SKM-1 (cell line): ENCODE results near the gene PRKCE.
"Not testable (repeated sequence)": the region's sequence is repeated elsewhere in the genome, so short reads cannot be mapped to it uniquely, and the experiment has no call there.

Source experiments
- DNase-seq: peaks from one replicate; lab custom pipeline; 2025; ENCODE audit not compliant: unreplicated experiment; lab: John Stamatoyannopoulos, UW

The PRKCE gene

DNA sequence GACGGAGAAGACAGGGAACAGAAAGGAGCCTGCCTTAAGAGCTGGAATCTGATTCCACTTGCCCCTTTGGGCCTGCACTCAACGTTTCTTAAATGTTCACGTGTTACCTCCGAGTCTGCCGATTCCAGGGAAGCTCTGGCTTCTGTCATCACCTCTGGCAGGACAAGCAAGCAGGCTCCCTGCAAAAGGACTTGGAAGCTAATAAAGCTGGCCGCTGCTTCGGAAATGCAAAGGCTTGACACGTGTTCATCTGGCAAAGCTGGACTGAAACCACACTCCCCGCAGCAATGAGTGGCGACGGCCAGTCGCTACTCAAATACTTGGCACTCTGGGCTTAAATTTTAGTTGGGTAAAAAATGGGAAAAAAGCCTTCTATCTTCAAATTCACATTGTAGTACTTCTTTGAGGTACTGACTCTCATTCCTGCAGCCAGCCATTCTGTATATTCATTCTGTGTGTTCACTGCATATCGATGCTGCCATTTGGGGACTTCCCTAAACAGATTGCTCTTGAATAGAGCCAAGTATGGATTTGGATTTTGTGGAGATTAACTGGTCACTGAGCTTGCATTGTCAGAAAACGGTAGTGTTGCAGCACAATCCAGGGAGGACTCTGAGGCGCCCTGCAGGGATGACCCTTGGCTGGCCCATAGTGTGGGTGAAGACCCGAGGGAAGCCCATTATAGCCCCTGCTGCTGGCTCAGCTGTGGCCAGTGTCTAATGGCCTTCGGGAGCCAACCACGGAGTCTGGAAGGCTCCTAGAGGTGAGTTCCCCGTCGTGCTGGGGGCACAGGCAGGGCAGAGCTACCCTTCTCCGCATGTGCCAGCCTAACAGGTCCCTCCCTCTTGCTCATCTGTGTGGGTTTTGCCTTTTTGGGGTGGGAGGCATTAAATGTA, 231.5 kb downstream of the PRKCE start:
- no peak for DNase-seq

GRCh38 chr2:45883603-45884000, 232.1 kb downstream of the PRKCE start:
- DNase-seq = no peak

- peak; percentile 31 for DNase-seq
Measured at GRCh38 chr2:45884126-45884525, 232.7 kb downstream of the PRKCE start.

- DNase-seq = no peak
Measured at GRCh38 chr2:45885171-45885621, 233.7 kb downstream of the PRKCE start.

- DNase-seq = no peak
Measured at GRCh38 chr2:45886171-45886663, 234.7 kb downstream of the PRKCE start.

DNA sequence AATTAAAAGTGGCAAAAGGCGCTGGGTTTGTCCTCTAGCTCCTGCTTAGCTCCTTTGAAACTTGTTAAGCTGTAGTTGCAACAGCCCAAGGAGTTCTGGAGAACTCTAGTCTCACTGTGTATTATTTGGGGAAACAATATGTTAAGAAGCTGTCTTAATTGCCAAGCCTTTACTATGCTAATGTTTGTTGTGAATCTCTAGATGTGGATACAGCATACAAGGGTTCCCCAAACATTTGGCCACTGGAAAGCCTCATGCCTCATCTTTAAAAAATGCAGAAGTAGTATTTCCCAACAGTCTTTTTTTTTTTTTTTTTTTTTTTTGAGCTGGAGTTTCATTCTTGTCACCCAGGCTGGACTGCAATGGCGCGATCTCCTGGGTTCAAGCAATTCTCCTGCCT, 236.7 kb downstream of the PRKCE start:
- peak; percentile 34 for DNase-seq

GRCh38 chr2:45888641-45889040, 237.2 kb downstream of the PRKCE start:
- DNase-seq = no peak

GRCh38 chr2:45889053-45889452, 237.6 kb downstream of the PRKCE start:
- no peak for DNase-seq

- peak; percentile 74 for DNase-seq
Measured at GRCh38 chr2:45889620-45890370, 238.3 kb downstream of the PRKCE start.

- DNase-seq = not testable (repeated sequence)
Measured at GRCh38 chr2:45890371-45890646, 238.8 kb downstream of the PRKCE start.

- DNase-seq = no peak
Measured at GRCh38 chr2:45890819-45891218, 239.3 kb downstream of the PRKCE start.

- no peak for DNase-seq
Measured at GRCh38 chr2:45891719-45892424, 240.4 kb downstream of the PRKCE start.

GRCh38 chr2:45892425-45892745, 240.9 kb downstream of the PRKCE start:
- DNase-seq = no peak

GRCh38 chr2:45892757-45893156, 241.3 kb downstream of the PRKCE start:
- no peak for DNase-seq

DNA sequence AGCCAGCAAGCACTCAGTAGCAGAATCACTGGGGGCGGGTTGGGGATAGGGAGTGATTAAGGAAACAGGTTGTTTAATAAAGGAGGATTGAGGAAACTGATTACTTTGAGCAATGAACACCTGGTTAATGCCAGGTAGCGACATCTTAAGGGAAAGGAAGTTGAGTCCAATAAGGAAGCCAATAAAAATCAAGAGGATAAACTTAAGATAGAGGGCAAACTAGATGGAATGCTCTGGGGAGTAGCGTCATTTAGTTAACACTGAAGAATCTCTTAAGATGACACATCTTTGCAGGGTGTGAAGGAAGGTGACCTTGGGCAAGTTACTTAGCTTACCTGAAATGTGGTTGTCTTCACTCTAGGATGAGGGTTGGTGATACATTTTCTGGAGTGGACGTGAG, 242.7 kb downstream of the PRKCE start:
- DNase-seq = no peak

DNA sequence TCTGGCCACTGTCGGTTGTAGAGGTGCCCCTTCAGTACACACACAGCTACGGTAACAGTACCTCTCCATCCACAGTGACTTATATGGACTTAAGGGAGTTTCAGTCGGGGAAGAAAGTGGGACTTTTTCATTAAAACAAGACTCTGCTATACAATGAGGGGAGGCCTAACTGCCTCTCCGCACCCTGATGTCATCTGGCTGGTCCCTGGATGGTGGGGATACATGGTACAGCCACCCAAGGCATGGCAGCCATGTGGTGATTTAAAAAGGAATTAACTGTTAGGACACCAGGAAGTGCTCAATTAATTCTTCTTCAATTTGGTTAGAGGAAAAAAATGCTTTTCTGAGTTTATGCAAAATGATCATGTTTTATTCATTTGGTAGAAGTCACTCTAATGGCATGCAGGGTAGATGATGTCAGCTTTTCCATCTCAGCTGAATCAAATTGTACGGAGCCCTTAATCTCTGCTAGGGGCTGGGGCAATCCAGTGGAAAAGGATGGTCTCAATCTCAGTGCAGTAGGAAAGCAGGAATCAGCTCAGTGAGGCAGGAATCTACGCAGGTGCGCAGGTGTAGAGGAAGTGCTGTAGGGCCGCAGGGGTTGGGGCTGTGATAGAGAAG, 243.9 kb downstream of the PRKCE start:
- DNase-seq = no peak

- no peak for DNase-seq
Measured at GRCh38 chr2:45896311-45896710, 244.8 kb downstream of the PRKCE start.

DNA sequence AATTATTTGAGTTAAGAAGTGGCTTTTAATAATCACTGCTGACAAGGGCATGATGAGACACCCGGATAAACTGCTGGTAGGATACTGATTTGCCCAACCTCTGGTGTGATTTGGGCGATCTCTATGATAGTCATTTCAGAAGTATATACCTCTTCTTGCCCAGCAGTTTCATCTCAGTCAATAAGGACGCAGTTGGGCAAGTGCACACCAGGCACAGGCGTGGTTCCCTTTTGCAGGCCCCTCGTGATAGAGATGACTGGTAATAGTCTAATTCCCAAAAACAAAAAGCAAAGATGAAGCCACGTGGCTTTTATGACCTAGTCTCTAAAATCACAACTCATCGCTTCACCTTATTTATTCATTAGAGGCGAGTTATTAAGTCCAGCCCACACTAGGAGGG, 246.4 kb downstream of the PRKCE start:
- no peak for DNase-seq

DNA sequence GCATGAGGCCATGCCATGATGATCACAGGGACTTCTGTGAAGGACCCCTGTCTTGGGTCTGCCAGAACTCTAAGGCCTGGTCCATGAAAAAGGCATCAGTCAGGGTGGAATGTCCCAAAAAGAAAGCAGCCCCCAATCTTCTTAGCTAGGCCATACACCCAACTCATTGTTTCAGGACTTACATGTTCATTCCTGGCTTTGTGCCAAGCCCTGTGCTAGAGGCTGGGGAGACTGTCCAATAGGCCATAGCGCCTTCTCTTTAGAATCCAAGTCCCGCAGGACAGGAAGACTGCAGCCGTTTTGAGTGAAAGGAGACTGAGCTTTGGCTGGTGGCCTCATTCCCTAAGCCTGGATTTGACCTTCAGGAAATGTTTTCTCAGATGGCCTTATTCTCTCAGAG, 247.3 kb downstream of the PRKCE start:
- no peak for DNase-seq

DNA sequence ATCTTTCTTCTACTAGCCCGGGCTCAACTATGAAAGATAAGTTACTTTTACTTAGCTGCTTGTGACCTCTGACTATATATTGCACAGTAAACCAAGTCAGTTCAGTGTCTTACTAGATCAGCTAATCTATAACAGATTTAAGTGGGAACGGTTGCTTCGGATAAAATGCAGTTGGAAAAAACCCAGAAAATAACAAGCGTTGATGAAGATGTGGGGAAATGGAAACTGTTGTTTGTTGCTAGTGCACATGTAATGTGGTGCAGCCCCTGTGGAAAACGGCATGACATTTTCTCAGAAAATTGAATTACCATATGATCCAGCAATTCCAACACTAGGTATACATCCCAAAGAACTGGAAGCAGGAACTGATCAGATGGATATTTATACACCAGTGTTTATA, 248.5 kb downstream of the PRKCE start:
- DNase-seq = no peak

DNA sequence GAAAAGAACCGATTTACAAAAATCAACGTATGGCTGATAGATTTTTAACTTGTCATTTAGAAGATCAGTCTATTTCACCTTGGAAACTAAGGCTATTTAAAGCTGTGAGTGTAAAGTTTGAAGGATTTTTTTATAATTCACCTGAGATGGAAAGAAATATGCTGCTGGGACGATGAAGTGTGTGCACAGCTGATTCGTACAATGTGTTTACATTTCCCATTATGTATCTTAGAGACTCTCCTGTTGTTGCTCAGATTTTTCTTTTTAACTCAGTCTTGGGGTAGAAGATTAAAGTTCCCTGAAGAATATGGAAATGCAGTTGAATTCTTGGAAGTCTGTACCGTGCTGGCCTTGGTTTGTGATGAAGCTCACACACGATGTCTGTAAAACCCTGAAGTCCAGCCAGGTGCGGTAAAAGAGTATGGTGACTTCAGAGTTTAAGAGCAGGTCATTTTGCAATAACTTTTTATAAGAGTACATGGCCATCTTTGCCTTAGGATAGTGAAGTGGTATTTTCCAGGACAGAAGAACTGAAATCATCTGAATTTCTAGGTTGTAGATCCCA, 250.1 kb downstream of the PRKCE start:
- DNase-seq = no peak
